Measurements from ENCODE around the gene PGAM2.

PGAM2 gene

DNA sequence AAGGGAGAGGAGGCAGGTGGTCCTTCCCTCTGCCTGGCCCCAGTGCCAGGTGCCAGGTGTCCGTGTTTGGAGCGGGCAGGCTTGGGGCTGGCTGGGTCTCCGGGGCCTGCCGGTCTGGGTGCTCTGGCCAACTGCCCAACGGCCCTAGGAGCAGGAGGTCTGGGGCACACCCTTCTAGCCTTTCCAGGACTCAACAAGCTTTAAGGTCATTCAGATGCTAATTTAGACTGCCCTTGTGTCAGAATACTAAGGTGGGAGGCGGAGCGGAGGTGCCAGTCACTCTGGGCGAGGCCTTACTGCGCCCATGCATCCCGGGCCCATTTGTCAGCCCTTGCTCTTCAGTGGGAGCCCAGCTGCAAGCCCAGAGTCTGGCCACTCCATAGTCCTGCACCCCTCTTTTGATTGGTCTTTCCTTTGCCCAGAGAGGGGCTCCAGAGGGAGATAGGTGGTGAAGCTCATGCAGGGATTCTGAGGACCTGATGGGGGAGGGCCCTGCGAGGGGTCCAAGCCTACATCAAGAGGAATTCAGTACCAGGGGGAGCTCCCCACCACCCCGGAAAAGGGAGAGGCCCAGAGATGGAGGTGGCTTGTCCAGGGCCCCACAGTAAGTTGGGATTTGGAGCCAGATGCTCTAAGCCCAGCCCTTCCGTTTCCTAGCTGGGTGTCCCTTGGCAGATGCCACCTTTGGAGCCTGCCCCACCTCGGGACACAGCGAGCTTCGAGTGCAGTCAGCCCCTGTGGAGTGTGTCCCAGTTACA is 1.3 kb downstream of the PGAM2 start:
- DNase-seq: no peak

DNA sequence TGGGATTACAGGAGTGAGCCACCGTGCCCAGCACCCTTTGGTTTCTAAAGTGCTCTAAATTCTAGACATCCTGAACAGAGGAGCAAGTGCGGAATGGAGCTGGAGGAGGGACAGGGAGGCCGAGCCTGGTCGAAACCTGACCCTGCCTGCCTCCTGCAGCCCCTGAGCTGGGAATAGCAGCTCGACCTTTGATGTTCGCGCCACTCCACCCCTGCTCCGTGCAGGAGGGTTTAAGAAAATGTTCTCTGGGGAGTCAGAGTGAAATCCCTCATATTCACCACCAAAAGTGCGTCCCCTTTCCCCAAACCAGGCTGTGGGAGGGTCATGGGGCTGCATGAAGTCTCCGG is 1.8 kb downstream of the PGAM2 start:
- no peak for DNase-seq

DNA sequence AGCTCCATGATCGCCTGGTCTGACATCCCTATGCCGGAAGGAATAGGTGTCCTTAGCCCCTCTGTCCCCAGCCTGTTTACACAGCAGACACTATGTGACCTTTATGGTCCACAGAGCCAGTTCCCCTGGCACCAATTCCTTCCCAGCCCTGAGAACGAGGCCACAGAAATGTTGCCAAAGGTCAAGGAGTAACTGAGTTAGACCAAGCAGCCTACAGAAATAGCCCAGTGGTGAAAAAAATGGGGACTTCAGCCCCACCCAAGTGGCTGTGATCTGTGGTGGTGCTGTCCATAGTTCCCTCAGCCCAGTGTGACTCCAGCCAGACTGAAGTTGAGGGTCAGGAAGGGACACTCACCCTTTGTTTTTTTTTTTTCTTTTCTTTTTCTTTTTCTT is 2.5 kb downstream of the PGAM2 start:
- no peak for DNase-seq

DNA sequence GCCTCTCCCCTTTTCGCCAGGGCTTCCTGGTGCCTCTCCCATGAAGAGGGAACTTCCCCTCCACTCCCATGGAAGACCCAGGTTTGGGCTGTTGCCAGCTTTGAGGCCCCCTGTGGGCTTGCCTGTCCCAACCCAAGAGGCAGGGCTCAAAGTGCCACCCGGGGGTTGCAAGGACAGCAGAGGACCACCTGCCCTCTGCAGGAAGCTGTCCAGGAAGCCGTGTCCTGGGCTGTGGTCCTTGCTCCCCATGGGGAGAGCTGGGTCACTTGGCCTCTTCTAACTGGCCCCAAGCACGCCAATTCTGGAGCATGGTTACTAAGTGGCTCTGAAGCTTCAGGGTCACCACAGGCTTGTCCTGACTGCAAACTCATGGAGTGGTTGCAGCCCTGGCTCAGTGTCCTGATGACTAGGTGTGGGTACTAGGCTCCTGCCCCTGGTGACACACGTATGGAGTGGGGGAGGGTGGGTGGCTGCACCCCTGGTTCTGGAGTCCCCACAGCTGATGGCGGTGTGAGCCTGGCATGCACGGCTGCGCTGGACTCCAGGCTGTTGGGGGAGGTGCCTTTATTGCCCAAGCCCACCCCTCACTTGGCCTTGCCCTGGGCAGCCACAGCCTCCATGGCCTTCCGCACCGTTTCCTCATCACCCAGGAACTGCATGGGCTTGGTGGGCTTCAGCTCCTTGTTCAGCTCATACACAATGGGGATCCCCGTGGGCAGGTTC is 3.0 kb downstream of the PGAM2 start:
- no peak for DNase-seq

DNA sequence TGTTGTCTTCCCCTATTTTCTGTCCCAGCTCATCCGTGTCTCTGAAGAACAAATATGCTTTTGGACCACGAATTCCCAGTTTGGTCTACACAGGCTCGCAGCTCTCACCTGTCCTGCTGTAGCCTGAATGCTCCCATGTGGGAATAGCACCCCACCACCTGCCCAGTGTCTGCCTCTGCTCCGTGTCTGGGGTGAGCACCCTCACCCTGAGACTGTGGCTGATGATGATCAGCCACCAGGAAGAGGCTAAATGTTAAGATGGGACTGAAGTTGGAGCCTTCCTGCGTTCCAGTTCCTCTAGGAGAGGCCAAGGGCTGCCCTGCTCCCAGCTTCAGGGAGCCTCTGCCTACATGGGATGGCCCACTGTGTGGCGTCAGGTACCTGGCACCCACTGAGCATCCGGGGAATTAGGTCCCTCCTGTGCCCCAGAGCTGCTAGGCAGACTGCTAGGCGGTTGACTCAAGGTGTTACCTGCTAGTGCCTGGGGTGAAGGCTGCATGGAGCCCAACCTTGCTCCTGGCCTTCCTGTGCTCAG is 3.7 kb downstream of the PGAM2 start:
- DNase-seq: no peak

DNA sequence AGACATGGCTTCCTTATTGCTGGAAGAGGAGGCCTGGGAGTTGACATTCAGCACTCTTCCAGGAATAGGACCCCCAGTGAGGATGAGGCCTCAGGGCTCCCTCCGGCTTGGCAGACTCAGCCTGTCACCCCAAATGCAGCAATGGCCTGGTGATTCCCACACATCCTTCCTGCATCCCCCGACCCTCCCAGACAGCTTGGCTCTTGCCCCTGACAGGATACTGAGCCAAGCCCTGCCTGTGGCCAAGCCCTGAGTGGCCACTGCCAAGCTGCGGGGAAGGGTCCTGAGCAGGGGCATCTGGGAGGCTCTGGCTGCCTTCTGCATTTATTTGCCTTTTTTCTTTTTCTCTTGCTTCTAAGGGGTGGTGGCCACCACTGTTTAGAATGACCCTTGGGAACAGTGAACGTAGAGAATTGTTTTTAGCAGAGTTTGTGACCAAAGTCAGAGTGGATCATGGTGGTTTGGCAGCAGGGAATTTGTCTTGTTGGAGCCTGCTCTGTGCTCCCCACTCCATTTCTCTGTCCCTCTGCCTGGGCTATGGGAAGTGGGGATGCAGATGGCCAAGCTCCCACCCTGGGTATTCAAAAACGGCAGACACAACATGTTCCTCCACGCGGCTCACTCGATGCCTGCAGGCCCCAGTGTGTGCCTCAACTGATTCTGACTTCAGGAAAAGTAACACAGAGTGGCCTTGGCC is 4.3 kb downstream of the PGAM2 start:
- no peak for DNase-seq

DNA sequence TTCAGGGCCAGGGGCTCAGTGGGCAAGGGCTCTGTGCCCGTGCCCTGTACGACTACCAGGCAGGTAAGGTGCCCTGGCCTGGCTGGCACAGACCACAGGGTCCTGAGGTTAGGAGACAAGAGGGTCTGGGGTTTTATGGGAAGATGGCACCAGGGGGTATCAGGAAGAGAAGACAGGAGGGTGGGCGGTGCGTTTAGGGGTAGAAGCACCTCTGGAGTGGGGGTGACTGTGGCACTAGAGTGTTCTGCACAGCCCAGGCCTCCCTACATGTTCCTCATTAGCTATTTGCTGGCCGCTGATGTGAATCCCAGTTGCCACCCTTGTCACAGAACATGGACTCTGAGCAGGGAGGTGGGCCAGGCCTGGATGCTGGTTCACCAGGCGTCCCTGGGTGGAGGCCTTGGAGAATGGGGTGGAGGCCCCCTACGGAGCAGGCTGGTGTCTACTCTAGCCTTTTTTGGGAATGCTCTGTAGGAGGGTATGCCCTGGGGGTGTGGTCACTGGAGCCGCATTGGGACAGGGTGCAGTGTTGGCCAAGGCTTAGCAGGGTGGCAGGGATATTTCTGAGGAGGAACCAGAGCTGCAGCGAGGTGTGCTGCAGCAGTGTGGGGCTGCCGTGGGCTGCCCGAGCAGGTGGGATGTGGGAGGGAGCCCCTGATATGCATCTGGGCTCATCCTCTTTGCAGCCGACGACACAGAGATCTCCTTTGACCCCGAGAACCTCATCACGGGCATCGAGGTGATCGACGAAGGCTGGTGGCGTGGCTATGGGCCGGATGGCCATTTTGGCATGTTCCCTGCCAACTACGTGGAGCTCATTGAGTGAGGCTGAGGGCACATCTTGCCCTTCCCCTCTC is 5.0 kb downstream of the PGAM2 start:
- no peak for DNase-seq

DNA sequence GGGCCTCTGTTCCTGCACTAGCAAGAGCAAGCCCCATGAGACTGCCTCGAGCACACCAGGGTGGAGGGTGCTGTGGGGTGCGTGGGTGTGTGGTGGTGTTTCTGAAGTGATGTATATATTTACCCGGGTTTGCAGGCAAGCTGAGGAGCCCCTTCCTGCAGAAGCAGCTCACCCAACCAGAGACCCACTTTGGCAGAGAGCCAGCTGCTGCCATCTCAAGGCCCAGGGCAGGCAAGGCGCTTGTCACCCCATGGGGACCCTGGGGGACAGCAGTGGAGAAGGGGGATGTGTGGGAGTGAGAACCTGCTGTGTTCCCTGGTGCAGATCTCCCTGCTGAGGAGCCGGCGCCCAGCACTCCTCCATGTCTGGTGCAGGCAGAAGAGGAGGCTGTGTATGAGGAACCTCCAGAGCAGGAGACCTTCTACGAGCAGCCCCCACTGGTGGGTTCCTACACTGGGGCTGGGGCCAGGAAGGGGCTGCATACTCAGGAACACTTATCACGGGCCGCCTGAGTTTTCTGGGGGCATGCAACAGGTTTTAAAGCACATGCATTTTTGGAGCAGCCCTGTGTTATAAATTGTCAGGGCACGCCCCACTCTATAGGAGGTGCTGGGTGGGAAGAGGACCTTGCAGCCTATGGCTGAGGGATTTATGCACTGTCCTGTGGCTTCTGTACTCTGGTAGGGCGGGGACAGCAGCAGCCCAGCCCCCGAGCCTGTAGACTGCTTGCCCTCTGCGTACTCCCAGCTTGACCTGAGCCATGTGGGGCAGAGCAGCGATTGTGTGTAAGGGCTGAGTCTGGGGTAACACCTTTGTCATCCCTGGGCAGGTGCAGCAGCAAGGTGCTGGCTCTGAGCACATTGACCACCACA is 5.9 kb downstream of the PGAM2 start:
- no peak for DNase-seq

DNA sequence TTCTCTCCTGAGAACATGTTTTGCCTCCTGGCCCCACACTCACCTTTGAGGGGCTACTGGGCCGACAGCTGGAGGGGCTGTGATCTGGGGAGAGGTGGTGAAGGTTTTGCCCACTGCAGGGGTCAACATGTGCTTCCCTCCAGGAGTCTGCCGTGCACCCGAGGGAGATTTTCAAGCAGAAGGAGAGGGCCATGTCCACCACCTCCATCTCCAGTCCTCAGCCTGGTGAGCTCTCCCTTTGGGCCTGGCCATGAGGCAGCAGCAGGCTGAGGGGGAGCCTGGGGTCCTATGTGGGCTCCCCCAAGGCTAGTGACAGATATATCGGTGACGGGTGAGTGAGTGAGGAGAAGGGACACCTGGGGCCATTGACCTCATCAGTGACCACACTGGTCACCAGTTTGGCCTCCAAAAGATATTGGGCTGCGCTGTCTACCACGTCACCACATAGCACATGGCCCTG is 6.6 kb downstream of the PGAM2 start:
- DNase-seq: no peak

DNA sequence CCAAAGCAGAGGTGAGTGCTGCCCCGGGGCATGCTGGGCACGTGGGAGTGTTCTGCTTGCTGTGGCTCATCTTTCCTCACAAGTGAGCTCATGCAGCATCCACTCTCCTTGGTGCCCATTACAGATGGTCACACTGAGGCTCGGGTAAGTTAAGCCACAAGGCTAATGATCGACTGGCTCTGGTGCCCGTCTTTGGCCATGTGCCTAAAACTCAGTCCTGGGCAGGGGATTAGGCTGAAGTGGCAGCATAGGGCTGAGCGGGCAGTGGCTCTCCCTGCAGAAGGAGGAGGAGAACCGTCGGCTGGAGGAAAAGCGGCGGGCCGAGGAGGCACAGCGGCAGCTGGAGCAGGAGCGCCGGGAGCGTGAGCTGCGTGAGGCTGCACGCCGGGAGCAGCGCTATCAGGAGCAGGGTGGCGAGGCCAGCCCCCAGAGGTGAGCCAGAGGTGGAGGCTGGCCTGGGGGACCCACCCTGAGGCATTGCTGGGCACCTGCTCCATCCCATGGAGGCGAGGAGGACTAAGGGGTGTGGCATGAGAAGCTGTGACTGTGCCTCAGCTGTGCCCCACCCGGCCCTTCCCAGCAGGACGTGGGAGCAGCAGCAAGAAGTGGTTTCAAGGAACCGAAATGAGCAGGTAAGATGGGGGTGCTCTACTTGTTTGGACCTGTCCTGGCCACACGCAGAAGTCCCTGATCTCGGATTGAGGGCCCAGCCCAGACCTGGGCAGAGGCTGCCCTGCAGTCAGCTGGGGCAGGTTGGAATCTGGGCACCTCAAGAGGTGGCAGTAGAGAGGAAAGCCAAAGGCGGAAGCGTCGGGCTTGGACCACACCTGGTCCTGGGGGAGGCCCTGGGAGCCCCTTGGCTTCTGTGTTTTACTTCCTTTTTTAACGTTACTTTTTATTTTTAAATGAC is 7.3 kb downstream of the PGAM2 start:
- no peak for DNase-seq

DNA sequence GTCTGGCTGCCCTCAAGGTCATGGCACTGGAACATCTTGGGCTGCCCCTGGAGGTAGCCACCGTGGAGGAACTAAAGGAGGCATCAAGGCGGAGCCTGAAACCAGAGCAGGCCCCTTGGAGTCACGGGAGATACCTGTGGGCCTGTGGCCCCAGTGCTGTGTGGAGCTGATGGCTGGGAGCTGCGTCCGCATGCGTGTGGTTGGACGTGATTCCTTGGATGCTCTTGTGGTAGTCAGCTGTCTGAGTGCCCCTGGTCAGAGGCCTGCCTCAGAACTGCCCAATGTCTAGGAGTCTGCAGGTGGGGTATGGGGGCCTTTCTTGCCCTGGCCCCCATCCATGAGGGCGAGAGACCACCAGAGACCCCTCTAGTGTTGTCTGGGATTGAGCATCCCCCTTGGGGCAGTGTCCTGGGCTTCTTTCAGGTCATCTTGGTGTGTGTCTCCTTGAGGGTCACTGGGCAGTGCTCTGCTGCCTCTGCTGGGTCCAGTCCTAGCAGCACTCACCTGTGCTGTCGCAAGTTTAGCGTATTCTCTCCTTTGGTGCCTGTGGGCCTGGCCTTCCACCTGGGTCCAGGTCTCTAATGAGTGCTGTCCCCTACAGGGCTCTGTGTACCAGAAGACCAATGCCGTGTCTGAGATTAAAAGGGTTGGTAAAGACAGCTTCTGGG is 8.1 kb downstream of the PGAM2 start:
- no peak for DNase-seq

DNA sequence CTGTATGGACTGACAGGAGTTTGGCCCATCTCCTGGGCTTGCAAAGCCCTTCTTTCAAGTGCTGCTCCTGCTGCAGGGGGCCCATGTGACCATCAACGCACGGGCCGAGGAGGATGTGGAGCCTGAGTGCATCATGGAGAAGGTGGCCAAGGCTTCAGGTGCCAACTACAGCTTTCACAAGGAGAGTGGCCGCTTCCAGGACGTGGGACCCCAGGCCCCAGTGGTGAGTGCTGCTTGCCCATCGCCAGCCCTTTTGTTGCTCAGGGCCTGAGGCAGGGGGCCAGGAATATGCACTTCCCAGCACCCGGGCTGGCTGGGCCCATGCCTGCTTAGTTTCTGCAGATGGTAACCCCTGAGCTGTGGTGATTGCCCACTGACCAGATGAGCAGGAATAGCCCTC is 8.7 kb downstream of the PGAM2 start:
- DNase-seq: no peak

DNA sequence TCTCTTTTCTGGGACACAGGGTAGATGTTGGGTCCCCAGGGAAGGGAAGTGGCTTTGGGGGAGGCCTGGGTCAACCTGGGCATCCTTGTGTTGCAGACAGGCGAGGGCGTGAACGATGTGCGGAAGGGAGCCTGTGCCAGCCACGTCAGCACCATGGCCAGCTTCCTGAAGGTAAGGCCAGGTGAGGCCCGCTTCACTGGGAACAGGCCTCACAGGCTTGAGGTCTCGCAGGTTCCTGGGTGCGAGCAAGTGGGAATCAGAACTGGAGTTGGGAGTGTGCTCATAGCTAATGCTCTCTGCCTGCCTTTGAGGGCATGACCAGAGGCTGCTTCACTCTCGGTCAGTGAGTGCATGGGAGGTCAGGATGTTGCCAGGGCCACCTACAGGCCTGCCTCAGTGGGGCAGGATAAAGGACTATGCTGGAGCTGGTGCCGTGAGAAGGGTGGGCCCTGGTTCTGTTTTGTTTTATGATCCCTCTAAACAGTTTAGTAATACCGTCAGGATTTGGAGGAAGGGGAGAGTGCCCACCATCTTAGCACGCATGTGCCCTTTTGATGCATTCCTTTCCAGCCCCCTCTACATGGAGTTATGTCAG is 12.5 kb downstream of the PGAM2 start:
- no peak for DNase-seq

DNA sequence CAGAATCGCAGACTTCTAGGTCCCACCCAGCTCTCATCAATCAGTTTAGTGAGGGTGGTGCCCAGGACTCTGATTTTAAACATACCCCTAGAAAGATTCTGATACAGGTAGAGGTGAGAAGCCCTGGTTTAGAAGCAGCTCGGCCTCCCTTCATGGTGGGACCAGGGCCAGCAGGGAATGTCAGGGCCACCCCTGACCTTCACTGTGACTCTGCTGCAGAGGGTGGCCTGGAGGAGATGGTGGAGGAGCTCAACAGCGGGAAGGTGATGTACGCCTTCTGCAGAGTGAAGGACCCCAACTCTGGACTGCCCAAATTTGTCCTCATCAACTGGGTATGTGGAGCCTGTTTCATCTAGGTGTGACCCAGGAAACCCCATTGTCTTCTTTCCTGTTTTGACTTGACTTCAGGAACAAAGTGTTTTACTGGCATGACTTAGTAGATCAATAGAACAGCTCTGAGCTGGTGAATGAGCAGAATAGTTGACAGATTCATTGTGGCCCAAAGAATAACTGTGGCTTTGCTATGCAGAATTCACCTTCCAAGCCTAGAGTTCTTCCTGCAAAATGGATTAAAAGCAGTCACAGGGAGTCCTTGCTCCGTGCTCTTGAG is 13.7 kb downstream of the PGAM2 start:
- DNase-seq: no peak

DNA sequence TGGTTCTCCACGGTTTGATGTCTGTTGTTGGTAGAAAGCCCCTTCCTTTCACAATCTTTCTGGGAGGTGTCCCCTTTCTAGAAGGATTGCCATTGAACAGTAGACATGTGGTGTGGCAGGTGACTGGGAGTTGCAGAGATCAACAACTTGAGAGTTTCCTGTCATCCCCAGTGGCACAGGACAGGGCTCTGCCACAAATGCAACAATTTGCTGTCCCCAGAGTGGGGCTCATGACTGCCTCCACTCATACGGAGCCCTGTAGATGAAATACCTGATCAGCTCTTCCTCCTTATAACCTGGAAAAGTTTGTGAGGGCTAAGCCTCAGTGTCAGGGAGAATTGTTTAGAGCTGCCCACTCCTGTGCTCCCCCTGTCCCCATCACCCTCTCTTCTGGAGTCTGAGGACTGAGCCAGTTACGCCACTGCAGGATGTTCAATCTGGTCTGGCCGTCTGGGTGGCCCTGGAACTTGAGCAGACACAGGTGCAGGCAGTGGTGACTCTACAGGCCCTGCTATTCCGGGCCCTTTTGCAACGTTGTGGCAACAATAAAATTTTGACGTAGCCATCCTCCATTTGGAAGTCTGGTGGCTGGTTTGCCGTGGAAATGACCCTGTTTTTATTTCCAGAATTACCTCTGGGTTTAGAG is 14.3 kb downstream of the PGAM2 start:
- no peak for DNase-seq

DNA sequence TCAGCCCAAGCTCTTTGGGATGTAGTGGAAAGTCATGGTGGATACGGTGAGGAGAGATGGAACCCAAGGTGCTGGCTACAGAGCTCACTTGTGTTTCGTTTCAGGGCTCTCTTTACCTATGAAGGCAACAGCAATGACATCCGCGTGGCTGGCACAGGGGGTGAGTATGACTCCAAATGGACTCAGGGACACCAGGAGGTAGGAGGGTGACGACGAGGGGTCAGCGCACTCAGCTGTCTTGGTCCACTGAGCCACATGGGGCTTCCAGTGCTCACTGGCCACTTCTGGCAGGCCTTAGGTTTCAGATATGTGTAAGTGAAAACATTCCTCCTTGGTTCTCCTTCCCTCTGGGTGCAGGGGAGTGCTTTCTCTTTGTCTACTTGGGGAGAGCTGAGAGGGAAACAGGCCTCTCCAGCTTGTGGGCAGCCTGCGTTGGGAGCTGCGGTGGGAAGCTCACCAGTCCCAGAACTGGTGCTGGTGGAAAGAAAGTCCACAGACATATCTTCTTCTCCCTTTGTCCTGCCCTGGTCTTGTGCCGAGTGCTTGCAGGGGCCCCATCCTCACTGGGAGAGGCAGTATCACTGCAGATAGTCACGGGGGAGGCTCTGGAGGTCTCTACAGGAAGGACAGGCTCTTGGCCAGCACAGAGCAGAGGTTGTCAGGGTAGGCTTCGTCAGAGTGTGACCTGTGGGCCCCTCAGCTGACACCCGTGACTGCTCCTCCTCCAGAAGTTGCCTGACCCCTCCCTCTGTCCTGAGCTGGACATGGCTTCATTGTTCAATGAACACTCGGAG is 15.0 kb downstream of the PGAM2 start:
- no peak for DNase-seq

DNA sequence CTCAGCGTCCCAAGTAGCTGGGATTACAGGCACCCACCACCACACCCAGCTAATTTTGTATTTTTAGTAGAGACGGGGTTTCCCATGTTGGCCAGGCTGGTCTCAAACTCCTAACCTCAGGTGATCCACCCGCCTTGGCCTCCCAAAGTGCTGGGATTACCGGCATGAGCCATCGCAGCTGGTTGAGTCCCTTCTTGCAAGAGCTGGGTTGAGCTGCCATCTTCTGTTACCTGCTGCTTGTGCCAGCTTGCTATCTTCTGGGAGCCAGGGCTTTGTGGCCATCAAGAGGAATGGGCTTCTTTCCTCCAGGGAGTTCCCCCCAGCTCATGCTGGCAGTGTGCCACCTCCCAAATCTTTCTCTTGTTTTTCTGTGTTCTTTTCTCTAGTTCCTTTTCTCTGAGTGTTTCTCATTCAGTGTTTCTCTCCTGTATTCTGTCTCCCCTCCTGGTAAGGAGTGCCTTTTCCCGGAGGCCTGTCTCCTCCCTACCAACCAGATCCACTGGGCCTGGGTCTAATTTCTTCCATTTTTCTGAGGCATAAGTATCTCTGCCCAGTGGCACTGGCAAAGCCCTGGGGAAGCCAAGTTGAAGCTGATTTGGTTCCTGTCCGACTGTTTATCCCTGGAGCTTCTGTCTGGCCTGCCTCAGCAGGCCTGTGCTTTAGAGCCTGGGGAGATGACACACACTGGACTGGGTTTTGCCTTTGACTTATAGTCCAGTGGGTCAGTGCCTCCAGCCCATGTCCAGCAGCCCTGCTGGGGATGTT is 17.2 kb downstream of the PGAM2 start:
- no peak for DNase-seq
